GM18520 (cell line): ENCODE data around the gene EIF2B2.

ENCODE experiments used
- ATAC-seq: cut with Tn5 transposase; IDR thresholded peaks from one replicate; pipeline ENCODE4 v1.9.1; 2021; ENCODE audit not compliant: unreplicated experiment

EIF2B2 gene

GRCh38 chr14:75040959-75041358 lies 38.2 kb downstream of the EIF2B2 start:
- ATAC-seq: no peak

GRCh38 chr14:75041613-75042012 lies 38.9 kb downstream of the EIF2B2 start:
- no peak for ATAC-seq

GRCh38 chr14:75042035-75042434 lies 39.3 kb downstream of the EIF2B2 start:
- no peak for ATAC-seq

- ATAC-seq: no peak
Measured at GRCh38 chr14:75044322-75044721, 41.6 kb downstream of the EIF2B2 start.

GRCh38 chr14:75044752-75045151 lies 42.0 kb downstream of the EIF2B2 start:
- no peak for ATAC-seq

DNA sequence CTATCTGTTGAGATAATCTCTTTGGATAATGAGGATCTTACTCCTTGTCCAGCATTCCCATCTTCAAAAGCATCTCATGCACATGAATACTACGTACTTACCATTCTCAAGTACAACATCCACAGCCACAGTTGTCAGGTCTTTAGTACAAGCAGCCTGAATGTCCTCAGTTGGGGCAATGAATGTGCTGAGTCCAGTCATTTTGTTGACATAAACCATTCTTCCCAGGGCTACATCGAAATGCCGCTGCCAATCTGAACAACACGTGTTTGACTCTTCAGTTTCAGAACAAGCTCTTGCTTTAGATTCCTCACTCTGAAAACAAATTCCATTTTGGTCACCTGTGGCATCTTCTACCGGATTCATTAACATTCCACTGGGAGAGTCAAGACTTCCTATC lies 43.6 kb downstream of the EIF2B2 start:
- no peak for ATAC-seq

- no peak for ATAC-seq
Measured at GRCh38 chr14:75046899-75047298, 44.2 kb downstream of the EIF2B2 start.

DNA sequence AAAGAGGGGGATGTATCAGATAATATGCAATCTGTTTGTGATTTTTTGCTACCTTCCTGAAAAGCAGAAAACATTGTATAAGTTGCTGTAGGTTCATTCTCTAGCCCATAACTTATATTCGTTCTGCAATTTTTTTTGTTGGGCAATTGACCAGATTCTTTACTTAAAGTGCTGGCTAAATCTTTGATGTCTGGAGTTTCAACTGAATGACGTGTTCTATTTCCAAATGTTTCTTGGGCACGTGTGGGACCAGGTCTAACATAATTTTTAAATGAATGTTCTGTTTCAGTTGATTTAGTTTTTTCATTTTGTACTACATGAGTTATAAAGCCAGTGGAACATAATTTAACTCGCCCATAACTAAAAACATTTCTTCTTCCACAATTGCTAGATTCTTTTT lies 44.8 kb downstream of the EIF2B2 start:
- ATAC-seq: no peak

- ATAC-seq: no peak
Measured at GRCh38 chr14:75048101-75048500, 45.4 kb downstream of the EIF2B2 start.

DNA sequence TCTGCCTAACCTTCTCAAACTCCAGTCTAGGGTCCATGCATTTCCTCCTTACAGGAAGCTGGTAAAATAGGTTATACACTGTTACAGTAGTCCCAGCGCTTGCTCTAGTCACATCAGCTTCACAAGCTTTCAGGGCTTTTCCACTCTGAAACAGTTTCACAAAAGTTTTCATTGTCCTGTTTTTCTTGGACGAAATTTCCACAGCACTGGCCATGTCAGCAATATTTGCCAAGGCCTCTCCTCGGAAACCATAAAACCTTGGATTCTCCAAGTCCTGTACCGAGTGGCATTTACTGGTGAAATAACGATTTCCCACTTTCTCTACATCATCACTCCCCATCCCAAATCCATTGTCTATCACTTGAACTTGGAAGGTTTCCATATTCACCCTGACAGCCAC lies 46.4 kb downstream of the EIF2B2 start:
- ATAC-seq: no peak

DNA sequence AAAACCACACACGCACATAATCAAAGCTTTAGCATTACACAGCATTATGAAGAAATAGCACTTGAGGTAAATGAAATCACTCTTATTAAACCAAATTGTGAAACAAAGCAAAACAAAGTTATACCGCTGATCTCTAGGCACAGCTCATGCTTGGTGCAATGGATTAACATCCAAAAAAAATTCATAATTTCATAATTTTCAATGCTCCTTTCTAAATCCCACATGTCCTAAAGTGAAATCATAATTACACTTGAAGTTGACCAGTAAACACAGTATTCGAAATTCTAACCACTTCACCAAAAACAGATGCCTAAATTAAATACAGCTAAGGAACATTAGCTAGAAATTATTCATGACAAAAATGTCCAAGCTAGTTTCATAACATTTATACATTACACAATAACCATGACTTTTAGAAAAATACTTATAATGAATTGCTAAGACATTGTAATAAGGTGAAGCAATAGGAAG lies 47.0 kb downstream of the EIF2B2 start:
- ATAC-seq: no peak

GRCh38 chr14:75050852-75051555 lies 48.3 kb downstream of the EIF2B2 start, which contains the start of gene MLH3:
Gene MLH3 (minus strand): TSS chr14:75051467. CDS start chr14:75049655, 1,812 bp downstream.
- ATAC-seq: peak; percentile 52

GRCh38 chr14:75051556-75051899 lies 48.8 kb downstream of the EIF2B2 start:
- no peak for ATAC-seq

GRCh38 chr14:75053396-75054291 lies 50.9 kb downstream of the EIF2B2 start:
- no peak for ATAC-seq

GRCh38 chr14:75054421-75054820 lies 51.7 kb downstream of the EIF2B2 start:
- no peak for ATAC-seq

GRCh38 chr14:75059642-75060041 lies 56.9 kb downstream of the EIF2B2 start:
- no peak for ATAC-seq

DNA sequence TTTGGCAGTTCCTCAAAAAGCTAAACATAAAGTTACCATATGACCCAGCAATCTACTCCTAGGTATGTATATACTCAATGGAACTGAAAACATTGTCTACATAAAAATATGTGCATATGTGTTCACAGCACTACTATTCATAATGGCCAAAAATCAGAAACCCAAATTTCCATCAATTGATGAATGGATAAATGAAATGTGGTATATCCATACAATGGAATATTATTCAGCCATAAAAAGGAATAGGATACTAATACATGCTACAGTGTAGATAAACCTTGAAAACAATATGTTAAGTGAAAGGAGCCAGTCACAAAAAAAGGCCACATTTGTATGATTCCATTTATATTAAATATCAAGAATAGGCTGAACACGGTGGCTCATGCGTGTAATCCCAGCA lies 57.7 kb downstream of the EIF2B2 start:
- no peak for ATAC-seq
